Transverse colon (tissue), 4 donors: Measurements from ENCODE around the gene ERFE. TPM values are rescaled to one million over a fixed set of nuclear protein-coding genes. Genes with fewer than 3 reads are reported as not detected.

Experiments
- DNase-seq: peaks from one replicate; pipeline ENCODE4 v3.0.0-alpha.2; 2019
- H3K27ac ChIP-seq, 4 donors: fragments of 200-600 bp; sonication (generic); 2 replicates each; pipeline ENCODE4 v1.5.1; 2016 to 2018; ENCODE audit warnings: inconsistent platforms in 4 of 4
- H3K27me3 ChIP-seq: fragments of 200-600 bp; sonication (generic); 2 replicates; pipeline ENCODE4 v1.5.1; 2017; ENCODE audit warnings: inconsistent platforms
- H3K36me3 ChIP-seq, 4 donors: fragments of 200-600 bp; sonication (generic); 2 replicates each; pipeline ENCODE4 v1.5.1; 2017 to 2019; ENCODE audit warnings: inconsistent platforms in 4 of 4
- H3K4me1 ChIP-seq, 4 donors: fragments of 200-600 bp; sonication (generic); 2 replicates each; pipeline ENCODE4 v1.5.1; 2017 to 2020; ENCODE audit warnings: inconsistent platforms in 4 of 4
- H3K4me3 ChIP-seq, 4 donors: fragments of 200-600 bp; sonication (generic); 1 replicate in 1 of 4; 2 replicates in 3 of 4; pipeline versions ENCODE4 v1.5.1 to v1.6.1; 2017 to 2019; ENCODE audit warnings: inconsistent platforms in 4 of 4
- H3K9me3 ChIP-seq, 2 donors: fragments of 200-600 bp; sonication (generic); 2 replicates each; pipeline ENCODE4 v1.5.1; 2017 to 2019; ENCODE audit warnings: inconsistent platforms in 2 of 2
- CTCF ChIP-seq, 5 experiments: fragments of 200-600 bp in 3 of 5; fragments of 450-650 bp in 2 of 5; sonication (generic) in 3 of 5; IDR thresholded peaks; 1 replicate in 2 of 5; 2 replicates in 3 of 5; pipeline ENCODE4 v1.5.1; 2016 to 2017; ENCODE audit warnings: antibody characterized with exemption in 5 of 5, inconsistent platforms in 3 of 5, mild to moderate bottlenecking in 2 of 5, moderate library complexity in 1 of 5
- EP300 ChIP-seq: sonication (generic); formaldehyde crosslinking; IDR thresholded peaks from one replicate; pipeline ENCODE4 v1.6.1; 2017; ENCODE audit warnings: antibody characterized with exemption, low read depth
- POLR2A ChIP-seq: fragments of 450-650 bp; IDR thresholded peaks from one replicate; pipeline ENCODE4 v1.6.1; 2016; ENCODE audit warnings: antibody characterized with exemption, mild to moderate bottlenecking, moderate library complexity
- POLR2AphosphoS5 ChIP-seq, 3 donors: sonication (generic); formaldehyde crosslinking; IDR thresholded peaks; one replicate each; pipeline ENCODE4 v1.6.1; 2016; ENCODE audit warnings: antibody characterized with exemption in 3 of 3
- WGBS, 2 donors: methylation state at CpG; one replicate each; pipeline ENCODE4 v1.1.5; 2018; ENCODE audit warnings: low coverage in 1 of 2; 5-methylcytosine and 5-hydroxymethylcytosine counted together
- in situ Hi-C, 4 donors: fragments of 200-750 bp; cut with MboI; loops; one replicate each; pipeline versions ENCODE4 v1.15.0 to v1.15.1; 2017; ENCODE audit warnings: low sequenced_read_pairs in 3 of 4, low pct_ligation_motif_present in 1 of 4, low pct_unique_long_range_greater_than_20kb in 1 of 4
- intact Hi-C: fragments of 100-400 bp; cut with DNase I; formaldehyde crosslinking; loops from one replicate; pipeline ENCODE4 v1.15.1; 2023; ENCODE audit warnings: low total_unique reads
- total RNA-seq, 4 donors: library from RNA; depleted of rRNA; stranded (reverse); fragments of >200 nt; gene quantifications; one replicate each; pipeline ENCODE4 v1.1.0, GENCODE V29; 2016

The ERFE gene
- total RNA-seq, 4 donors from 2014 or later, result 0.41 TPM; not detected in 3

DNA sequence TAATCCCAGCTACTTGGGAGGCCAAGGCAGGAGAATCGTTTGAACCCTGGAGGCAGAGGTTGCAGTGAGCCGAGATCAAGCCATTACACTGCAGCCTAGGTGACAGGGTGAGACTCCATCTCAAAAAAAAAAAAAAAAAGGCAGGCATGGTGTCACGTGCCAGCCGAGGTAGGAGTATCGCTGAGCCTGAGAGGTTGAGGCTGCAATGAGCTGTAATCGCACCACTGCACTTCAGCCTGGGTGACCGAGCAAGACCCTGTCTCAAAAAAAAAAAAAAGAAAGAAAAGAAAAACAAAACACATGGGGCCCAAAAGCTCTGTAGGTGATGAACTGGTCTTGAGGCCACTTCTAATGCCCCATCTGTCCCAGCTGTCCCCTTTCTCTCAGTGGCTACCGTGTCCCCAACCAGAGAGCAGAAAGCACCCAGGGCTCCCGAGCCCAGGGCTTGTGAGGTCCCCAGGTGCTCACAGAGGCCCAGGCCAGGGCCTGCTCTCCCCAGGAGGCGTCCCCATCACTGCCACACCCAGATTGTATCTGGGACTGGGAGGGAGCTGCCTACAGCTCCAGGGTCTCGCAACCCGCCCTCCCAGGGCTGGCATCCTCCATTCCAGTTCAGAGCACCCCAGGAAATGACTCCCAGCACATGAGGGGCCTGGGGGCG lies 11.8 kb upstream of the ERFE start:
- H3K27ac ChIP-seq, result no peak overlapping the region
- no peak for DNase-seq
- H3K9me3 ChIP-seq, result no peaks in the 10 kb centered on the region
- no peaks in the 10 kb centered on the region for H3K36me3 ChIP-seq
- TF ChIP-seq POLR2A (no peak), EP300 (no peak), POLR2AphosphoS5 (IDR thresholded peaks at IDR 0.05) (no peak), CTCF (IDR thresholded peaks at IDR 0.05) (no peak)
- H3K4me3 ChIP-seq, result no peak overlapping the region
- in situ Hi-C loops, result no loop called here
- peaks cover 5% of the 10 kb centered on the region for H3K27me3 ChIP-seq
- H3K4me1 ChIP-seq, result peaks cover 5 to 19% (median 18%) of the 10 kb centered on the region in 4 donors
- intact Hi-C loops, result loop anchor here (10.0 kb wide), 1 partner anchor 292 kb away; the partner anchor contains the start of gene RAMP1
- 76 to 84% methylated on average over 4 to 13 of the region's 13 CpGs for WGBS, 2 donors

DNA sequence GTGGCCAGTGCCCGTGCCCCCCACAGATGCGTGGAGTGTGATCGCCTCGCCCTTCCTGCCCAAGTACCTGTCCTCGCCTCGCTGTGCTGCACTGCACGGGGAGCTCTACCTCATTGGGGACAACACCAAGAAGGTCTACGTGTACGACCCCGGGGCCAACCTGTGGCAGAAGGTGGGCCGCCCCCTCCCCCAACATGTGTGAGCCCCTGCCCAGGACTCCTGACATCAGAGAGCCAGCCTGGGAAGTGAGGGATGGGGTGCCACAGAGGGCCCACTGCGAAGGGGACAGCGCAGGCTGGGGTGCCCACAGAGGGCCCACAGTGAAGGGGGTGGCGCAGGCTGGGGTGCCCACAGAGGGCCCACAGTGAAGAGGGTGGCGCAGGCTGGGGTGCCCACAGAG lies 9.8 kb upstream of the ERFE start:
- Histone ChIP-seq H3K27ac (no peak overlapping the region), H3K9me3 (no peaks in the 10 kb centered on the region), H3K4me1 (no peaks in the 10 kb centered on the region), H3K27me3 (no peaks in the 10 kb centered on the region), H3K4me3 (no peak overlapping the region), H3K36me3 (no peaks in the 10 kb centered on the region)
- no peak for TF ChIP-seq EP300
- TF ChIP-seq CTCF (IDR thresholded peaks at IDR 0.05), result no peak
- TF ChIP-seq POLR2AphosphoS5 (IDR thresholded peaks at IDR 0.05), result no peak
- TF ChIP-seq POLR2A, result no peak
- DNase-seq, result no peak
- in situ Hi-C loops, result no loop called here
- intact Hi-C loops, result loop anchor here (10.0 kb wide), 1 partner anchor 294 kb away; the partner anchor contains the start of gene RAMP1
- WGBS, 2 donors, result 88 to 100% methylated on average over 1 to 14 of the region's 15 CpGs

GRCh38 chr2:238149841-238150572 lies 8.8 kb upstream of the ERFE start:
- DNase-seq, result no peak

More at GRCh38 chr2:238149841-238150572, 8.8 kb upstream of the ERFE start:
- Histone ChIP-seq H3K9me3 (no peaks in the 10 kb centered on the region), H3K27me3 (no peaks in the 10 kb centered on the region), H3K4me3 (no peak overlapping the region), H3K36me3 (no peaks in the 10 kb centered on the region), H3K27ac (no peak overlapping the region), H3K4me1 (no peaks in the 10 kb centered on the region)
- intact Hi-C loops, result loop anchor here (10.0 kb wide), 1 partner anchor 295 kb away; the partner anchor contains the start of gene RAMP1
- 82% methylated on average over 14 of the region's 14 CpGs; no CpG with 5 or more reads in 1 of the 2 donors for WGBS, 2 donors
- TF ChIP-seq POLR2A (no peak), EP300 (no peak), POLR2AphosphoS5 (IDR thresholded peaks at IDR 0.05) (no peak), CTCF (IDR thresholded peaks at IDR 0.05) (no peak)
- in situ Hi-C loops, result no loop called here
